Endothelial cell of umbilical vein (primary cell): Measurements from ENCODE around the gene KCNQ5. TPM values are rescaled to one million over a fixed set of nuclear protein-coding genes. Genes with fewer than 3 reads are reported as not detected.

Source experiments
- BruUV-seq: library from RNA; stranded (reverse); fragments of 400-500 nt; replicated peaks from 2 replicates; lab custom pipeline; 2021; lab: Mats Ljungman, UMichigan
- CTCF ChIA-PET: fragments of 300-600, 350-600 bp; sonication (Branson Sonifier 250); formaldehyde crosslinking; loops from one replicate; lab custom pipeline; 2021; ENCODE audit warnings: antibody characterized with exemption, inconsistent platforms; lab: Charles Lee
- POLR2A ChIA-PET: fragments of 300-600, 350-600 bp; sonication (Branson Sonifier 250); formaldehyde crosslinking; loops from one replicate; lab custom pipeline; 2021; ENCODE audit warnings: antibody characterized with exemption, inconsistent platforms; lab: Charles Lee
- DNase-seq: peaks from one replicate; pipeline ENCODE4 v3.0.0-alpha.2; 2011; ENCODE audit warnings: low read depth, low spot score
- FAIRE-seq: peaks from 2 replicates; lab custom pipeline; 2011; peaks lifted over from hg19 to GRCh38; lab: Jason Lieb, UNC
- H2AFZ ChIP-seq: 2 replicates; pipeline ENCODE4 v1.6.0; 2012; ENCODE audit warnings: low read depth, low read length, control low read depth, inconsistent platforms
- H3K27ac ChIP-seq: 2 replicates; pipeline ENCODE4 v1.5.1; 2011; ENCODE audit warnings: low read depth, mild to moderate bottlenecking, control low read depth, low read length, moderate library complexity; ENCODE audit not compliant: insufficient read depth
- H3K27me3 ChIP-seq, 2 experiments: 2 replicates each; pipeline versions ENCODE4 v1.6.0 to v1.6.1; 2011; ENCODE audit warnings: low read length in 2 of 2, mixed read lengths in 1 of 2; ENCODE audit not compliant: control insufficient read depth in 2 of 2, insufficient read depth in 2 of 2
- H3K36me3 ChIP-seq, 2 experiments: 2 replicates in 1 of 2; 3 replicates in 1 of 2; pipeline ENCODE4 v1.5.1; 2011; ENCODE audit warnings: low read length in 2 of 2, mild to moderate bottlenecking in 1 of 2, moderate library complexity in 1 of 2; ENCODE audit not compliant: control insufficient read depth in 2 of 2, insufficient read depth in 2 of 2; ENCODE audit errors: extremely low read depth in 1 of 2
- H3K4me1 ChIP-seq: 3 replicates; pipeline ENCODE4 v1.5.1; 2011; ENCODE audit warnings: mild to moderate bottlenecking, low read length; ENCODE audit not compliant: control insufficient read depth, insufficient read depth; ENCODE audit errors: extremely low read depth
- H3K4me2 ChIP-seq: 2 replicates; pipeline ENCODE4 v1.6.1; 2011; ENCODE audit warnings: low read length, control low read depth, mixed read lengths; ENCODE audit not compliant: insufficient read depth
- H3K4me3 ChIP-seq, 3 experiments: fragments of 200-600 bp in 1 of 3; sonication (generic), shearing (Covaris generic) in 1 of 3; replicated peaks in 1 of 3; 2 replicates each; pipeline ENCODE4 v1.5.1; 2011 to 2016; ENCODE audit warnings: control low read depth in 3 of 3, low read length in 3 of 3, mild to moderate bottlenecking in 2 of 3, inconsistent platforms in 1 of 3, low read depth in 1 of 3, moderate library complexity in 1 of 3; ENCODE audit not compliant: insufficient read depth in 1 of 3
- H3K79me2 ChIP-seq: 2 replicates; pipeline ENCODE4 v1.6.0; 2012; ENCODE audit warnings: low read length, inconsistent platforms; ENCODE audit not compliant: control insufficient read depth, insufficient read depth
- H3K9ac ChIP-seq: replicated peaks from 2 replicates; pipeline ENCODE3; 2011; ENCODE audit warnings: low read length, control low read depth; ENCODE audit not compliant: insufficient read depth; ENCODE audit errors: extremely low read depth
- H3K9me1 ChIP-seq: replicated peaks from 3 replicates; pipeline ENCODE4 v1.6.0; 2011; ENCODE audit warnings: mild to moderate bottlenecking, low read length; ENCODE audit not compliant: control insufficient read depth, insufficient read depth; ENCODE audit errors: extremely low read depth
- H3K9me3 ChIP-seq: replicated peaks from 2 replicates; pipeline ENCODE4 v1.5.1; 2012; ENCODE audit warnings: low read length, inconsistent platforms; ENCODE audit not compliant: control insufficient read depth, insufficient read depth
- H4K20me1 ChIP-seq: replicated peaks from 2 replicates; pipeline ENCODE3; 2011; ENCODE audit warnings: mild to moderate bottlenecking, low read length; ENCODE audit not compliant: control insufficient read depth, insufficient read depth; ENCODE audit errors: extremely low read depth
- EZH2 ChIP-seq: IDR thresholded peaks from 2 replicates; pipeline ENCODE4 v1.6.1; 2012; ENCODE audit warnings: borderline replicate concordance, low read depth, mild to moderate bottlenecking, moderate library complexity, low read length, inconsistent platforms; ENCODE audit not compliant: severe bottlenecking
- FOS ChIP-seq: IDR thresholded peaks from 2 replicates; pipeline ENCODE4 v1.6.1; 2011; ENCODE audit warnings: mild to moderate bottlenecking, low read length, moderate library complexity, borderline replicate concordance; ENCODE audit not compliant: insufficient read depth
- GATA2 ChIP-seq: IDR thresholded peaks from 2 replicates; pipeline ENCODE4 v1.7.0; 2011; ENCODE audit warnings: low read depth, mild to moderate bottlenecking, moderate library complexity, mixed read lengths, low read length; ENCODE audit not compliant: insufficient read length, insufficient read depth
- JUN ChIP-seq: IDR thresholded peaks from 2 replicates; pipeline ENCODE4 v1.6.1; 2011; ENCODE audit warnings: borderline replicate concordance, low read depth; ENCODE audit not compliant: insufficient read length, insufficient read depth
- MYC ChIP-seq: IDR thresholded peaks from one replicate; pipeline ENCODE4 v1.6.1; 2011; ENCODE audit warnings: mild to moderate bottlenecking, low read depth, low read length
- POLR2A ChIP-seq: IDR thresholded peaks from 2 replicates; pipeline ENCODE4 v1.6.1; 2012; ENCODE audit warnings: low read depth, mild to moderate bottlenecking, control low read depth, low read length
- POLR2AphosphoS5 ChIP-seq: IDR thresholded peaks from 2 replicates; pipeline ENCODE4 v1.6.1; 2012; ENCODE audit warnings: low read depth, mild to moderate bottlenecking, control low read depth, low read length, moderate library complexity; ENCODE audit not compliant: insufficient read depth
- dilution Hi-C: fragments of 300-500 bp; cut with MboI; formaldehyde crosslinking; loops from one replicate; pipeline ENCODE4 v1.15.0; 2019; ENCODE audit warnings: low sequenced_read_pairs; ENCODE audit not compliant: extremely low pct_ligation_motif_present
- intact Hi-C: fragments of 100-400 bp; cut with micrococcal nuclease; formaldehyde crosslinking; loops from one replicate; pipeline ENCODE4 v1.10.0; 2022
- polyA plus RNA-seq, 4 experiments: library from polyadenylated mRNA; depleted of rRNA in 3 of 4; stranded (reverse) in 3 of 4; unstranded in 1 of 4; fragments of >200 nt; gene quantifications; 2 replicates each; pipeline versions ENCODE4 v1.2.1 to v1.2.3, GENCODE V29; 2011 to 2012; ENCODE audit warnings: missing spikeins in 1 of 4
- total RNA-seq: library from RNA; stranded (reverse); gene quantifications from 2 replicates; pipeline ENCODE4 v1.2.3, GENCODE V29; 2021
- TF ChIP-seq, protein P1 (sequence below): IDR thresholded peaks from 2 replicates; pipeline ENCODE4 v1.6.1; 2011; ENCODE audit not compliant: insufficient read depth, insufficient read length
- TF ChIP-seq, protein P2 (sequence below), 2 donors: IDR thresholded peaks; 1 replicate in 1 of 2; 2 replicates in 1 of 2; pipeline ENCODE4 v1.5.1; 2011; ENCODE audit warnings: low read length in 2 of 2, mild to moderate bottlenecking in 2 of 2, moderate library complexity in 2 of 2, control low read depth in 1 of 2, inconsistent platforms in 1 of 2, low read depth in 1 of 2; ENCODE audit not compliant: insufficient read depth in 1 of 2; ENCODE audit errors: extremely low read depth in 1 of 2

Gene KCNQ5
- total and polyA plus RNA-seq, 2 donors (not counting 3 experiments of a cell fraction or from before 2014, with no cell fraction given) = 0.22 TPM; not detected in 1

DNA sequence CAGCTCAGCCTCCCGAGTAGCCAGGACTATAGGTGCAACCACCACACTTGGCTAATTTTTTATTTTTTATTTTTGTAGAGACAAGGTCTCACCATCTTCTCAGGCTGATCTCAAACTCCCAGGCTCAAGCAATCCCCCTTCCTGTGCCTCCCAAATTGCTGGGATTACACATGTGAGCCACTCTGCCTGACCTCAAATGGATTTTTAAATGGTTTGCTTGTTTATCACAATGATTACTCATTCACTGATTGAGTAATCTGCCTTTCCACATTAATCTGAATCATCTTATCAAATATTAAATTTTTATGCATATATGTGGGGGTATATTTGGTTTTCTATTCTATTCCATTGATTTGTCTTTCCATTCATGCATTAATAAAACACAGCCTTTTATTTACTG, 612.9 kb downstream of the KCNQ5 start:
- ChIA-PET POLR2A (no interaction called here), CTCF (no interaction called here)
- Histone ChIP-seq H3K4me3 (no peak overlapping the region), H4K20me1 (no peaks in the 10 kb centered on the region), H3K4me1 (no peaks in the 10 kb centered on the region), H3K27me3 (no peaks in the 10 kb centered on the region), H3K4me2 (no peak overlapping the region), H3K9me3 (no peaks in the 10 kb centered on the region), H3K9me1 (no peaks in the 10 kb centered on the region), H3K79me2 (no peaks in the 10 kb centered on the region), H3K27ac (no peak overlapping the region), H3K9ac (no peak overlapping the region), H3K36me3 (no peaks in the 10 kb centered on the region), H2AFZ (no peak overlapping the region)
- intact Hi-C loops = no loop called here
- no peak for FAIRE-seq
- BruUV-seq = no TSS peak
- DNase-seq = no peak
- dilution Hi-C loops = no loop called here
- TF ChIP-seq, protein P1, sequence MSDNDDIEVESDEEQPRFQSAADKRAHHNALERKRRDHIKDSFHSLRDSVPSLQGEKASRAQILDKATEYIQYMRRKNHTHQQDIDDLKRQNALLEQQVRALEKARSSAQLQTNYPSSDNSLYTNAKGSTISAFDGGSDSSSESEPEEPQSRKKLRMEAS = no peak
- TF ChIP-seq MYC = no peak
- no peak for TF ChIP-seq GATA2
- no peak for TF ChIP-seq POLR2A
- TF ChIP-seq EZH2 = no peak
- TF ChIP-seq FOS = no peak
- no peak for TF ChIP-seq JUN

DNA sequence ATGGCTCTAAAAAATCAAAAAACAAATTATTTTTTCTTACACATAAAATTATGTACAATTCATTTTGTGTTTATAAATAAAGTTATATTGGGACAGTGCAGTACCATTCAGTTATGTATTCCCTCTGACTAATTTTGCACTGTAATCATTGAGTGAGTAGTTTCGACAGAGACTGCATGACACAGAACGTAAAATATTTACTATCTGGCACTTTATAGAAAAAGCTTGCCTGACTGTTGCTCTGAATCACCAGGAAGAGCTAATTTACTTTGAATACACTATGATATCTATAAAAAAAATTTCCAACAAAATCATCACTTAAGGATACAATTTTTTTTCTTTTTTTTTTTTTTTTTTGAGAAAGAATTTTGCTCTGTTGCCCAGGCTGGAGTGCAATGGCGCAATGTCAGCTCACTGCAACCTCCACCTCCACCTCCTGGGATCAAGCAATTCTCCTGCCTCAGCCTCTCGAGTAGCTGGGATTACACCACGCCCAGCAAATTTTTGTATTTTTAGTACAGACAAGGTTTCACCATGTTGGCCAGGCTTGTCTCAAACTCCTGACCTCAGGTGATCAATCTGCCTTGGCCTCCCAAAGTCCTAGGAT, 614.4 kb downstream of the KCNQ5 start:
- no peaks in the 10 kb centered on the region for H3K4me1 ChIP-seq
- H3K27ac ChIP-seq = no peak overlapping the region
- H3K4me3 ChIP-seq = no peak overlapping the region
- intact Hi-C loops (no loop called here), dilution Hi-C loops (no loop called here)
- H3K9me1 ChIP-seq = no peaks in the 10 kb centered on the region
- no peaks in the 10 kb centered on the region for H3K27me3 ChIP-seq
- BruUV-seq = no TSS peak
- TF ChIP-seq, protein P2, sequence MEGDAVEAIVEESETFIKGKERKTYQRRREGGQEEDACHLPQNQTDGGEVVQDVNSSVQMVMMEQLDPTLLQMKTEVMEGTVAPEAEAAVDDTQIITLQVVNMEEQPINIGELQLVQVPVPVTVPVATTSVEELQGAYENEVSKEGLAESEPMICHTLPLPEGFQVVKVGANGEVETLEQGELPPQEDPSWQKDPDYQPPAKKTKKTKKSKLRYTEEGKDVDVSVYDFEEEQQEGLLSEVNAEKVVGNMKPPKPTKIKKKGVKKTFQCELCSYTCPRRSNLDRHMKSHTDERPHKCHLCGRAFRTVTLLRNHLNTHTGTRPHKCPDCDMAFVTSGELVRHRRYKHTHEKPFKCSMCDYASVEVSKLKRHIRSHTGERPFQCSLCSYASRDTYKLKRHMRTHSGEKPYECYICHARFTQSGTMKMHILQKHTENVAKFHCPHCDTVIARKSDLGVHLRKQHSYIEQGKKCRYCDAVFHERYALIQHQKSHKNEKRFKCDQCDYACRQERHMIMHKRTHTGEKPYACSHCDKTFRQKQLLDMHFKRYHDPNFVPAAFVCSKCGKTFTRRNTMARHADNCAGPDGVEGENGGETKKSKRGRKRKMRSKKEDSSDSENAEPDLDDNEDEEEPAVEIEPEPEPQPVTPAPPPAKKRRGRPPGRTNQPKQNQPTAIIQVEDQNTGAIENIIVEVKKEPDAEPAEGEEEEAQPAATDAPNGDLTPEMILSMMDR (IDR thresholded peaks at IDR 0.05; ENCODE audit: extremely low read depth in 1 of 2, insufficient read depth in 1 of 2, low read depth in 1 of 2, low read length in 2 of 2) = no peak
- TF ChIP-seq GATA2 (no peak), MYC (no peak), FOS (no peak), JUN (no peak), EZH2 (no peak), POLR2A (no peak), POLR2AphosphoS5 (no peak)
- TF ChIP-seq, protein P1 = no peak
- H3K79me2 ChIP-seq = no peaks in the 10 kb centered on the region
- no peak overlapping the region for H2AFZ ChIP-seq
- no peaks in the 10 kb centered on the region for H3K9me3 ChIP-seq
- FAIRE-seq (no peak), DNase-seq (no peak)
- H3K4me2 ChIP-seq = no peak overlapping the region
- H3K36me3 ChIP-seq = no peaks in the 10 kb centered on the region
- ChIA-PET POLR2A (no interaction called here), CTCF (interaction anchor here (1.0 to 1.2 kb wide), 2 partner anchors 16 to 153 kb away, joined by 3 read pairs; no protein-coding TSS in a partner anchor)
- H3K9ac ChIP-seq = no peak overlapping the region
- H4K20me1 ChIP-seq = no peaks in the 10 kb centered on the region
